Iris pigment epithelial cell (primary cell): ENCODE data around the gene PYDC1.
"Not testable (repeated sequence)": the region's sequence is repeated elsewhere in the genome, so short reads cannot be mapped to it uniquely, and the experiment has no call there.

Experiments used
- DNase-seq: peaks from one replicate; pipeline ENCODE4 v3.0.0-alpha.2; 2011; ENCODE audit warnings: low read depth

PYDC1 gene

GRCh38 chr16:31179219-31179746 lies 37.7 kb downstream of the PYDC1 start:
- DNase-seq, result no peak

DNA sequence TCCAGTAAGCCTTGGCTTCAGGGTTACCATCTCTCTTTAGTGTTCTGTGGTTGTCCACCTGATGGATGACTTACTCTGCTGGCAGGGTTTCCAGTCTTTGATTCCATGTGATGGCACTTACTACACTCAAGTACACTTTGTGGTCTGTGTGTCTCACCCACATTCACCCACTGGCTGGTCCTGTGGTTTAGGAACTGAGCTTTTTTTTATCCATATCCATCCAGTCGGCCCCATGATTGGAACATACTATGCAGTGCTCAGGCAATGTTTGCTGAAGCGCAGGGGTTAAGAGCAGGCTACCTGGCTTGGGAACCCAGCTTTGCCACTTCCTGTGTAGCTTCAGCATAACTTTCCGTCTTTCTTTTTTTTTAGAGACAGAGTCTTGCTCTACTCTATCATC lies 39.8 kb downstream of the PYDC1 start:
- peak; percentile 48 for DNase-seq

DNA sequence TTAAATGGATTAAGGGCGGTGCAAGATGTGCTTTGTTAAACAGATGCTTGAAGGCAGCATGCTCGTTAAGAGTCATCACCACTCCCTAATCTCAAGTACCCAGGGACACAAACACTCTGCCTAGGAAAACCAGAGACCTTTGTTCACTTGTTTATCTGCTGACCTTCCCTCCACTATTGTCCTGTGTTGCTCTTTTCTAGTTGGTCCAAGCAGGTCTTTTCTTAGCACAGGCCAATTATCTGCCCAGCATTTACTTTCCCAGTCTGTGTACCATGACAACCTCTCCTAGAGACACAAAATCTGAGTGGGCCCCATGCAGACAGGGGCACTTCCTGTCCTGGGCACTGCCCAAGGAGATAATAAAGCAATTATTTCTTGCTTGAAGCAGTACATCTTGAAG lies 46.9 kb downstream of the PYDC1 start:
- not testable (repeated sequence) for DNase-seq

DNA sequence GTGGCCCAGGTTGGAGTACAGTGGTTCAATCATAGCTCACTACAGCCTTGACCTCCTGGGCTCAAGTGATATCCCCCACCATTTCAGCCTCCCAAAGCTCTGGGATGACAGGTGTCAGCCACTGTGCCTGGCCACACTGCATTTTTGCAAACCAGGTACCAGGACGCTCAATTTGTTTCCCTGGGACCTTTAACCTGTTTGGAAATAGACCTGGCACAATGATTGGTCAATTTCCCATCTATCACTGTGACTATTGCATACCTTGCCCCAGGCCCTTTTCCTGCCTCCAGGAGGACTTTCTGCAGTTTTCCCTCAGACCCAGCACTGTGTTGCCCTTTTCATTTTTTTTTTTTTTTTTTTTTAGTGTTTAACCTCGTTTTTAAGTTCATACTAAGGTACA lies 48.1 kb downstream of the PYDC1 start:
- no peak for DNase-seq

GRCh38 chr16:31167315-31167714 lies 49.6 kb downstream of the PYDC1 start:
- no peak for DNase-seq
